ENCODE measurements around the gene MAMDC4. TPM values are rescaled to one million over a fixed set of nuclear protein-coding genes. Genes with fewer than 3 reads are reported as not detected.
A peak's percentile ranks its signal among the peaks of the same experiment; 100 is the strongest.
"Not testable (repeated sequence)": the region's sequence is repeated elsewhere in the genome, so short reads cannot be mapped to it uniquely, and the experiment has no call there.

Gene MAMDC4
- polyA plus RNA-seq (2013, experiment 1 of 2) = 3.6 TPM
- 3.2 TPM for polyA plus RNA-seq (2013, experiment 2 of 2)

- H3K4me2 ChIP-seq (ENCODE audit: insufficient read depth, low read length, poor library complexity, severe bottlenecking) = no peak within 1 kb of the TSS
- peaks cover 16 to 30% of the 10 kb centered on the region in 2 donors for H3K36me3 ChIP-seq (replicated peaks in 1 of 2; ENCODE audit: control insufficient read depth in 2 of 2, insufficient read depth in 2 of 2, low read length in 2 of 2)
- peaks cover 9 to 11% of the 10 kb centered on the region in 2 donors for H3K4me1 ChIP-seq (ENCODE audit: control insufficient read depth in 2 of 2, insufficient read depth in 1 of 2, low read depth in 1 of 2, low read length in 2 of 2)
- H2BK5ac ChIP-seq (ENCODE audit: low read length) = peak within 1 kb of the TSS; percentile 84
- DNase-seq (ENCODE audit: low spot score) = no peak
- no peak within 1 kb of the TSS for H3K14ac ChIP-seq (ENCODE audit: low read length)
- no peak within 1 kb of the TSS for H2BK15ac ChIP-seq (ENCODE audit: low read length)
- no peak within 1 kb of the TSS for H3K4ac ChIP-seq (ENCODE audit: low read length)
- peak within 1 kb of the TSS; percentile 4 to 31 for H3K4me3 ChIP-seq (ENCODE audit: low read length in 2 of 2)
- WGBS, 2 donors (ENCODE audit: extremely low coverage in 2 of 2, insufficient read length in 2 of 2, insufficient replicate concordance in 1 of 2) = no CpG with 5 or more reads among the region's 23 CpGs
- H3K9me3 ChIP-seq (replicated peaks in 1 of 2; ENCODE audit: control insufficient read depth in 2 of 2, insufficient read depth in 1 of 2, low read depth in 1 of 2, low read length in 2 of 2) = no peaks in the 10 kb centered on the region
- no peak within 1 kb of the TSS for H4K91ac ChIP-seq (ENCODE audit: low read depth, low read length, poor library complexity)
- no peaks in the 10 kb centered on the region for H3K27me3 ChIP-seq (ENCODE audit: control insufficient read depth in 3 of 3, insufficient read depth in 3 of 3, low read depth in 1 of 3, low read length in 3 of 3)
- no peak within 1 kb of the TSS for H3K27ac ChIP-seq (replicated peaks; ENCODE audit: low read length)
- H2BK120ac ChIP-seq (ENCODE audit: low read depth, low read length) = no peak within 1 kb of the TSS
- H2BK12ac ChIP-seq (ENCODE audit: low read length) = no peak within 1 kb of the TSS
- peak within 1 kb of the TSS; percentile 70 for H3K9ac ChIP-seq (ENCODE audit: low read depth, low read length, poor library complexity)
- H3K79me1 ChIP-seq (ENCODE audit: low read depth, low read length) = peaks cover 14% of the 10 kb centered on the region
- H3K18ac ChIP-seq (ENCODE audit: low read length) = peak within 1 kb of the TSS; percentile 19
- H2AK5ac ChIP-seq (ENCODE audit: low read depth, low read length) = peak within 1 kb of the TSS; percentile 79
- peak within 1 kb of the TSS; percentile 95 for H4K8ac ChIP-seq (ENCODE audit: low read depth, low read length)
- H2AFZ ChIP-seq (ENCODE audit: low read length) = no peak within 1 kb of the TSS
- peak within 1 kb of the TSS; percentile 23 for H3K23ac ChIP-seq (ENCODE audit: low read depth, low read length, poor library complexity)
These were observed at the start of gene MAMDC4 for GRCh38 chr9:136851941-136852663. MAMDC4 (plus strand) TSS chr9:136852346; CDS start chr9:136852417, 71 bp downstream.

GRCh38 chr9:136803009-136803550 is 49.1 kb upstream of the MAMDC4 start:
- H3K18ac ChIP-seq (ENCODE audit: low read length); H2BK15ac ChIP-seq (ENCODE audit: low read length); H3K9me3 ChIP-seq (replicated peaks in 1 of 2; ENCODE audit: control insufficient read depth in 2 of 2, insufficient read depth in 1 of 2, low read depth in 1 of 2, low read length in 2 of 2); H3K4me3 ChIP-seq (ENCODE audit: low read length in 2 of 2); H3K27ac ChIP-seq (replicated peaks; ENCODE audit: low read length); H3K4ac ChIP-seq (ENCODE audit: low read length); H3K14ac ChIP-seq (ENCODE audit: low read length); H2AFZ ChIP-seq (ENCODE audit: low read length); H2BK120ac ChIP-seq (ENCODE audit: low read depth, low read length); H2AK5ac ChIP-seq (ENCODE audit: low read depth, low read length); H3K79me1 ChIP-seq (ENCODE audit: low read depth, low read length); H4K91ac ChIP-seq (ENCODE audit: low read depth, low read length, poor library complexity); H3K9ac ChIP-seq (ENCODE audit: low read depth, low read length, poor library complexity); H2BK12ac ChIP-seq (ENCODE audit: low read length); H4K8ac ChIP-seq (ENCODE audit: low read depth, low read length); H3K4me2 ChIP-seq (ENCODE audit: insufficient read depth, low read length, poor library complexity, severe bottlenecking); H3K23ac ChIP-seq (ENCODE audit: low read depth, low read length, poor library complexity); DNase-seq (ENCODE audit: low spot score): not testable (repeated sequence)
- no CpG with 5 or more reads among the region's 9 CpGs for WGBS, 2 donors (ENCODE audit: extremely low coverage in 2 of 2, insufficient read length in 2 of 2, insufficient replicate concordance in 1 of 2)
- H3K27me3 ChIP-seq (ENCODE audit: control insufficient read depth in 3 of 3, insufficient read depth in 3 of 3, low read depth in 1 of 3, low read length in 3 of 3) = peaks cover 0 to 14% (median 5%) of the 10 kb centered on the region in 3 experiments
- H3K4me1 ChIP-seq (ENCODE audit: control insufficient read depth in 2 of 2, insufficient read depth in 1 of 2, low read depth in 1 of 2, low read length in 2 of 2) = peaks cover 15 to 22% of the 10 kb centered on the region in 2 donors
- H2BK5ac ChIP-seq (ENCODE audit: low read length) = peak overlapping the region; percentile 39
- peaks cover 4 to 24% of the 10 kb centered on the region in 2 donors for H3K36me3 ChIP-seq (replicated peaks in 1 of 2; ENCODE audit: control insufficient read depth in 2 of 2, insufficient read depth in 2 of 2, low read length in 2 of 2)

DNA sequence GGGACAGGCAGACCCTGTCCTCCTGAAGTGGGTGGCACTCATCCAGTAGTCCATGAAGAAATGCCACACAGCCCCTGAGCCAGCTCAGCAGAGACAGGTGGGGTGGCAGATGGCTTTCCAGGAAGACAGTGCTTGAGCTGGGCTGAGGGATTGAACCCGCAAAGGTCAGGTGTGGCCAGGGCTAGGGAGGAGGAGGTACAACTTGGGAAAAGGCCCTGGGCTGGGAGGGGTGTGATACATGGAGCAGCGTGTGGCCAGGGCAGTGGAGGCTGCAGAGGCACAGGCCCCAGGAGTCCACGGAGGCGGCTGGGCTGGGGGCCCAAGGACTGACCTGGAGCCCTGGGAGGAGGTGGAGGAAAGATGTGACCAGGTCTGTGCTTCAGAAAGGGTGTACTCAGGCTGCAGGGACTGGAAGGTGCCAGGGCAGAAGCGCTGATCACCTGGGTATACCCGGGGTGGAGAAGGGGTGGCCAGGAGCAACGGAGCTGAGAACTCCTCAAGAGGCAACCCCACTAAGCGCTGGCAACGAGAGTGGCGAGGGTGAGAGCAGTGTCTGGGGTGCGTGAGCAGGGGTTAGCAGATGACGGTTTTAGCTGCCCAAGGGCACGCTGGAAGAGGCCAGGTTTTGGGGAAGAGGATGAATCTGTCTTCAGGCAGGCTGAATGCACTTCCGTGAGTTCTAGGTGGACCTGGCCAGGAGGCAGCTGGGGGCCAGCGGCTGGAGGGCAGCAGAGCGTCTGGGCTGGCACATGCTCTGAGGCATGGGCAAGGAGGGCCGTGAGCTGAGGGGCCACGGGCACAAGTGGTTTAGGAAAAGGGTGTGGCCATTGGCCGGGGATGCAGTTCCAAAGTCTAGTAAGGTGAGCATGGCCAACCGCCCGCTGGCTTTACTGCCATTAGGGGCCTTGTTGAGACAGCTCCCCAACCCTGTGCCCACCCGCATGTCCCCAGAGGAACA is 48.3 kb upstream of the MAMDC4 start:
- Histone ChIP-seq H3K18ac (ENCODE audit: low read length) (no peak overlapping the region), H2BK5ac (ENCODE audit: low read length) (peak overlapping the region; percentile 39), H4K91ac (ENCODE audit: low read depth, low read length, poor library complexity) (no peak overlapping the region), H3K27ac (replicated peaks; ENCODE audit: low read length) (no peak overlapping the region), H2AFZ (ENCODE audit: low read length) (no peak overlapping the region), H4K8ac (ENCODE audit: low read depth, low read length) (no peak overlapping the region), H3K9ac (ENCODE audit: low read depth, low read length, poor library complexity) (no peak overlapping the region), H3K4me3 (ENCODE audit: low read length in 2 of 2) (no peak overlapping the region), H3K4ac (ENCODE audit: low read length) (no peak overlapping the region), H3K79me1 (ENCODE audit: low read depth, low read length) (peaks cover 10% of the 10 kb centered on the region), H3K14ac (ENCODE audit: low read length) (no peak overlapping the region), H3K4me1 (ENCODE audit: control insufficient read depth in 2 of 2, insufficient read depth in 1 of 2, low read depth in 1 of 2, low read length in 2 of 2) (peaks cover 15 to 22% of the 10 kb centered on the region in 2 donors), H3K9me3 (replicated peaks in 1 of 2; ENCODE audit: control insufficient read depth in 2 of 2, insufficient read depth in 1 of 2, low read depth in 1 of 2, low read length in 2 of 2) (peaks cover 0 to 2% of the 10 kb centered on the region in 2 donors), H3K36me3 (replicated peaks in 1 of 2; ENCODE audit: control insufficient read depth in 2 of 2, insufficient read depth in 2 of 2, low read length in 2 of 2) (peaks cover 4 to 24% of the 10 kb centered on the region in 2 donors), H3K27me3 (ENCODE audit: control insufficient read depth in 3 of 3, insufficient read depth in 3 of 3, low read depth in 1 of 3, low read length in 3 of 3) (peaks cover 0 to 12% (median 5%) of the 10 kb centered on the region in 3 experiments), H2BK12ac (ENCODE audit: low read length) (no peak overlapping the region), H2BK120ac (ENCODE audit: low read depth, low read length) (no peak overlapping the region), H3K23ac (ENCODE audit: low read depth, low read length, poor library complexity) (peak overlapping the region; percentile 65), H2BK15ac (ENCODE audit: low read length) (no peak overlapping the region), H3K4me2 (ENCODE audit: insufficient read depth, low read length, poor library complexity, severe bottlenecking) (no peak overlapping the region), H2AK5ac (ENCODE audit: low read depth, low read length) (no peak overlapping the region)
- no CpG with 5 or more reads among the region's 22 CpGs for WGBS, 2 donors (ENCODE audit: extremely low coverage in 2 of 2, insufficient read length in 2 of 2, insufficient replicate concordance in 1 of 2)
- DNase-seq (ENCODE audit: low spot score) = no peak
